ENCODE results near the gene NFAM1. TPM values are rescaled to one million over a fixed set of nuclear protein-coding genes. Genes with fewer than 3 reads are reported as not detected.

Gene NFAM1
- total and polyA plus RNA-seq, 2 of the 13 experiments (the other 11 are each of a cell fraction or from before 2014, with no cell fraction given), result 0.03 TPM; not detected in 1

- FAIRE-seq (no peak), ATAC-seq (no peak; the same call in 2 of the 3 replicates), DNase-seq (ENCODE audit: low spot score) (no peak)
- H3K36me3 ChIP-seq (replicated peaks in 1 of 2; ENCODE audit: control insufficient read depth in 1 of 2, insufficient read depth in 2 of 2, low read length in 2 of 2), result no peaks in the 10 kb centered on the region
- intact Hi-C loops (cut with micrococcal nuclease; ENCODE audit: unreplicated experiment), result no loop called here
- BruUV-seq (replicated peaks), result no TSS peak
- peak; percentile 43; the same call in 1 of the 2 replicates for TF ChIP-seq ZNF768 (CRISPR knock-in tag; IDR thresholded peaks at IDR 0.05)
- TF ChIP-seq TOE1 (CRISPR knock-in tag; IDR thresholded peaks at IDR 0.05), result no peak
- TF ChIP-seq ZSCAN25 (CRISPR knock-in tag; IDR thresholded peaks at IDR 0.05), result peak; percentile 93
- H2AFZ ChIP-seq (ENCODE audit: low read length), result no peak overlapping the region
- ChIA-PET POLR2A (no interaction called here), CTCF (ENCODE audit: low intra/inter-chr PET ratio, low total read pairs) (no interaction called here)
- H3K4me2 ChIP-seq (ENCODE audit: low read depth, low read length), result no peak overlapping the region
- H4K20me1 ChIP-seq (ENCODE audit: insufficient read depth, low read length), result no peaks in the 10 kb centered on the region
- H3K9me3 ChIP-seq (ENCODE audit: low read length), result no peaks in the 10 kb centered on the region
- peaks cover 47% of the 10 kb centered on the region for H3K4me1 ChIP-seq (ENCODE audit: insufficient read depth, low read length)
- WGBS (ENCODE audit: low lambda C conversion rate), result 75% methylated on average over 4 of the region's 11 CpGs
- no peak overlapping the region for H3K27ac ChIP-seq (ENCODE audit: extremely low read length, insufficient read depth, low read length)
- H3K79me2 ChIP-seq (ENCODE audit: insufficient read depth, low read length), result no peaks in the 10 kb centered on the region
- in situ Hi-C loops (cut with HindIII; ENCODE audit: extremely low pct_ligation_motif_present, low pct_unique_long_range_greater_than_20kb), result no loop called here
- H3K27me3 ChIP-seq (ENCODE audit: control insufficient read depth in 1 of 2, insufficient read depth in 2 of 2, low read length in 2 of 2), result peaks cover 4 to 41% of the 10 kb centered on the region in 2 experiments; a peak in 4 of 5 replicates
- H3K9ac ChIP-seq (ENCODE audit: insufficient read depth, low read depth, low read length), result no peak overlapping the region
- H3K4me3 ChIP-seq (replicated peaks in 1 of 3; ENCODE audit: insufficient read depth in 1 of 3, low read depth in 2 of 3, low read length in 3 of 3), result no peak overlapping the region
These were observed 14.4 kb downstream of the NFAM1 start for GRCh38 chr22:42417645-42418305.

DNA sequence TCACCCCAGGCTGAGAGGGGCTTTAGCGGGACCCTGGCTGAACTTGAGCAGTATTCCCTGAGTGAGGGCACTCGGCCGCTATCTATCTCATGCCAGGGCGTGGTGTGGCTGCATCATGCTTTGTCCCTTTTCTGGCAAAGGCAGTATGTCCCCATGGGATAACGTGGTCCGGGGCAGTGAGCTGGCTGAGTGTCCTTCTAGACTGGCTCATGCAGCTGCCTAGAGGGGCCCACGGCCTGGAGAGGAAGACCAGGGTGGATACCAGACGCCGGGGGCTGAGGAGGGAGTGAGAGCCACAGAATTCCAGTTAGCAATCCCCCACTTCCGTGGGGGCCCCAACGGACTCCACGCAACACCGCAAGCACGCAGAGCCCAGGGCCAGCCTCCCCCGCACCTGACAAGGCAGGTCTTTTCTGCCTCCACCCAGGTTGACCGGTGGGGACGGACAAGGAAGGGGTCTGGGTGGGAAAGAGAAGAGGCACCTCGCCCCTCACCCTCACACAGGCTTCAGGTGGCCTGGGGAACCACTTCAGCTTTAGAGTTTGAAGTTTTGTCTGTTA lies 15.5 kb downstream of the NFAM1 start:
- Histone ChIP-seq H3K27ac (ENCODE audit: extremely low read length, insufficient read depth, low read length) (no peak overlapping the region), H3K9ac (ENCODE audit: insufficient read depth, low read depth, low read length) (no peak overlapping the region), H3K4me2 (ENCODE audit: low read depth, low read length) (no peak overlapping the region), H3K27me3 (ENCODE audit: control insufficient read depth in 1 of 2, insufficient read depth in 2 of 2, low read length in 2 of 2) (peaks cover 4 to 47% of the 10 kb centered on the region in 2 experiments; a peak in 4 of 5 replicates), H3K79me2 (ENCODE audit: insufficient read depth, low read length) (no peaks in the 10 kb centered on the region), H3K4me3 (replicated peaks in 1 of 3; ENCODE audit: insufficient read depth in 1 of 3, low read depth in 2 of 3, low read length in 3 of 3) (no peak overlapping the region), H2AFZ (ENCODE audit: low read length) (no peak overlapping the region), H3K36me3 (replicated peaks in 1 of 2; ENCODE audit: control insufficient read depth in 1 of 2, insufficient read depth in 2 of 2, low read length in 2 of 2) (no peaks in the 10 kb centered on the region), H4K20me1 (ENCODE audit: insufficient read depth, low read length) (no peaks in the 10 kb centered on the region), H3K4me1 (ENCODE audit: insufficient read depth, low read length) (peaks cover 57% of the 10 kb centered on the region), H3K9me3 (ENCODE audit: low read length) (no peaks in the 10 kb centered on the region)
- no TSS peak for BruUV-seq (replicated peaks)
- 58% methylated on average over 13 of the region's 18 CpGs for WGBS (ENCODE audit: low lambda C conversion rate)
- ChIA-PET CTCF (ENCODE audit: low intra/inter-chr PET ratio, low total read pairs) (no interaction called here), POLR2A (no interaction called here)
- DNase-seq (ENCODE audit: low spot score) (no peak), ATAC-seq (no peak), FAIRE-seq (no peak)
- in situ Hi-C loops (cut with HindIII; ENCODE audit: extremely low pct_ligation_motif_present, low pct_unique_long_range_greater_than_20kb) (no loop called here), intact Hi-C loops (cut with micrococcal nuclease; ENCODE audit: unreplicated experiment) (no loop called here)
- TF ChIP-seq ZNF598 (CRISPR knock-in tag; IDR thresholded peaks at IDR 0.05; ENCODE audit: borderline replicate concordance) (no peak), SATB2 (CRISPR knock-in tag; IDR thresholded peaks at IDR 0.05) (no peak), SPEN (CRISPR knock-in tag; IDR thresholded peaks at IDR 0.05; ENCODE audit: low read depth) (no peak), ZNF383 (CRISPR knock-in tag; IDR thresholded peaks at IDR 0.05; ENCODE audit: borderline replicate concordance) (no peak), ISX (CRISPR knock-in tag; conservative IDR thresholded peaks at IDR 0.05) (no peak), NKX3-1 (CRISPR knock-in tag; IDR thresholded peaks at IDR 0.05) (no peak), PHF21A (CRISPR knock-in tag; IDR thresholded peaks at IDR 0.05) (no peak)
